Kidney capillary endothelial cell (primary cell): ENCODE results near the gene INSYN1.
"Not testable (repeated sequence)": the region's sequence is repeated elsewhere in the genome, so short reads cannot be mapped to it uniquely, and the experiment has no call there.

Source experiments
- DNase-seq: peaks from one replicate; pipeline ENCODE4 v3.0.0-alpha.2; 2018; ENCODE audit warnings: low spot score

Gene INSYN1

GRCh38 chr15:73753250-73754130 is at the start of gene INSYN1:
INSYN1 (minus strand) TSS chr15:73753351; CDS start chr15:73751130, 2,221 bp downstream.
- no peak for DNase-seq

GRCh38 chr15:73802431-73803041 is 49.4 kb upstream of the INSYN1 start:
- no peak for DNase-seq

GRCh38 chr15:73800662-73801345 is 47.7 kb upstream of the INSYN1 start:
- DNase-seq, result peak; percentile 10

GRCh38 chr15:73799466-73799865 is 46.3 kb upstream of the INSYN1 start:
- DNase-seq, result no peak

- DNase-seq, result no peak
Observed at GRCh38 chr15:73797366-73798158, 44.4 kb upstream of the INSYN1 start.

- DNase-seq, result no peak
Observed at GRCh38 chr15:73796331-73796831, 43.2 kb upstream of the INSYN1 start.

GRCh38 chr15:73794443-73795133 is 41.4 kb upstream of the INSYN1 start:
- no peak for DNase-seq

GRCh38 chr15:73792899-73793541 is 39.9 kb upstream of the INSYN1 start:
- not testable (repeated sequence) for DNase-seq

- DNase-seq, result no peak
Observed at GRCh38 chr15:73792415-73792814, 39.3 kb upstream of the INSYN1 start.

- no peak for DNase-seq
Observed at GRCh38 chr15:73789521-73790240, 36.5 kb upstream of the INSYN1 start.

- DNase-seq, result no peak
Observed at GRCh38 chr15:73787621-73788020, 34.5 kb upstream of the INSYN1 start.

- no peak for DNase-seq
Observed at GRCh38 chr15:73786538-73786937, 33.4 kb upstream of the INSYN1 start.

- not testable (repeated sequence) for DNase-seq
Observed at GRCh38 chr15:73785256-73786014, 32.3 kb upstream of the INSYN1 start.

- DNase-seq, result no peak
Observed at GRCh38 chr15:73784291-73784690, 31.1 kb upstream of the INSYN1 start.

- no peak for DNase-seq
Observed at GRCh38 chr15:73782344-73782959, 29.3 kb upstream of the INSYN1 start.

GRCh38 chr15:73781038-73781925 is 28.1 kb upstream of the INSYN1 start:
- peak; percentile 32 for DNase-seq

- DNase-seq, result no peak
Observed at GRCh38 chr15:73779974-73780373, 26.8 kb upstream of the INSYN1 start.

- no peak for DNase-seq
Observed at GRCh38 chr15:73777741-73778140, 24.6 kb upstream of the INSYN1 start.
